ENCODE results near the gene R3HDM4. TPM values are rescaled to one million over a fixed set of nuclear protein-coding genes. Genes with fewer than 3 reads are reported as not detected.

R3HDM4 gene
- total and polyA plus RNA-seq, 4 donors: 14.1 to 72.4 (median 20.2) TPM

DNA sequence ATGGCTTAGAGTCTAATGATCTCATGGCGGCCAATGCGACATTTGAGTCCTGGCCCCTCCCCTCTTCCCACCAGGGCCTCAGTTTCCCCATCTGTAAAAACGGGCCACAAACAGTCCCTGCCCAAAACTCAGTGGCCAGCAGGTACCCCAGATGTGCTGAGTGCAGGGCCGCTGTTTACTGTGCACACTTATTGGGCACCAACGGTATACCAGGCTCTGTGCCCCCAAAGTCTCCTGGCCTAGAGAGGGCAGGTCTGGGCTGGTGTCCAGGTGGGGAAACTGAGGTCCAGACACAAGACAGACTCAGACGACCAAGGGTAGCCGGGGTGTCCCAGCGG lies 47.6 kb upstream of the R3HDM4 start:
- Histone ChIP-seq H3K27ac (ENCODE audit: low read depth in 1 of 2, low read length in 2 of 2) (no peak overlapping the region), H3K9me3 (ENCODE audit: control insufficient read depth in 4 of 4, low read length in 3 of 4) (no peaks in the 10 kb centered on the region), H3K4me3 (ENCODE audit: low read depth in 1 of 3, low read length in 3 of 3) (no peak overlapping the region), H3K4me1 (ENCODE audit: control insufficient read depth in 4 of 4, insufficient read depth in 4 of 4, low read length in 3 of 4) (no peaks in the 10 kb centered on the region), H3K9ac (ENCODE audit: low read depth in 1 of 2, low read length in 2 of 2) (no peak overlapping the region), H3K27me3 (ENCODE audit: control insufficient read depth in 4 of 4, insufficient read depth in 4 of 4, low read length in 3 of 4) (no peaks in the 10 kb centered on the region), H3K36me3 (ENCODE audit: control insufficient read depth in 4 of 4, insufficient read depth in 3 of 4, low read depth in 1 of 4, low read length in 3 of 4) (peaks cover 0 to 11% (median under 1%) of the 10 kb centered on the region in 4 donors)
- TF ChIP-seq, protein P1, sequence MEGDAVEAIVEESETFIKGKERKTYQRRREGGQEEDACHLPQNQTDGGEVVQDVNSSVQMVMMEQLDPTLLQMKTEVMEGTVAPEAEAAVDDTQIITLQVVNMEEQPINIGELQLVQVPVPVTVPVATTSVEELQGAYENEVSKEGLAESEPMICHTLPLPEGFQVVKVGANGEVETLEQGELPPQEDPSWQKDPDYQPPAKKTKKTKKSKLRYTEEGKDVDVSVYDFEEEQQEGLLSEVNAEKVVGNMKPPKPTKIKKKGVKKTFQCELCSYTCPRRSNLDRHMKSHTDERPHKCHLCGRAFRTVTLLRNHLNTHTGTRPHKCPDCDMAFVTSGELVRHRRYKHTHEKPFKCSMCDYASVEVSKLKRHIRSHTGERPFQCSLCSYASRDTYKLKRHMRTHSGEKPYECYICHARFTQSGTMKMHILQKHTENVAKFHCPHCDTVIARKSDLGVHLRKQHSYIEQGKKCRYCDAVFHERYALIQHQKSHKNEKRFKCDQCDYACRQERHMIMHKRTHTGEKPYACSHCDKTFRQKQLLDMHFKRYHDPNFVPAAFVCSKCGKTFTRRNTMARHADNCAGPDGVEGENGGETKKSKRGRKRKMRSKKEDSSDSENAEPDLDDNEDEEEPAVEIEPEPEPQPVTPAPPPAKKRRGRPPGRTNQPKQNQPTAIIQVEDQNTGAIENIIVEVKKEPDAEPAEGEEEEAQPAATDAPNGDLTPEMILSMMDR (IDR thresholded peaks at IDR 0.05; ENCODE audit: low read depth, low read length, missing input control): no peak
- no peak for DNase-seq (ENCODE audit: low spot score)
- 86% methylated on average over 8 of the region's 8 CpGs for WGBS

DNA sequence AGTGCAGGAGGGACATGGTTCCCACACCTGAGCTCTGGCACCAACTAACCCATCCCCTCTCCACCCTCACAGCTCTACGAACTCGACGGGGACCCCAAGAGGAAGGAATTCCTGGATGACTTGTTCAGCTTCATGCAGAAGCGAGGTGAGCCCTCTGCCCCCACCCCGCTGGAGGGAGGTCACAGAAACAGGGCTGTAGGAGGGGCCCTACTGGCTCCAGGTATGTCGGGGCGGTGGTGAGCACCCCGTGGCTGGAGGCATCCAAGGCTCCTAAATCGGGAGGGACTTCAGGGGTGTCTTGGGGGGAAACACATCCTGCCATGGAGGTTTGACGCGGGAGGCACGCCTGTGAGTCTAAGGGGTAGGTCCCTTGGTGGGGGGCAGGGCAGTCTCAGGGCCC lies 47.0 kb upstream of the R3HDM4 start:
- Histone ChIP-seq H3K27ac (ENCODE audit: low read depth in 1 of 2, low read length in 2 of 2) (no peak overlapping the region), H3K9me3 (ENCODE audit: control insufficient read depth in 4 of 4, low read length in 3 of 4) (no peaks in the 10 kb centered on the region), H3K27me3 (ENCODE audit: control insufficient read depth in 4 of 4, insufficient read depth in 4 of 4, low read length in 3 of 4) (no peaks in the 10 kb centered on the region), H3K4me1 (ENCODE audit: control insufficient read depth in 4 of 4, insufficient read depth in 4 of 4, low read length in 3 of 4) (no peaks in the 10 kb centered on the region), H3K9ac (ENCODE audit: low read depth in 1 of 2, low read length in 2 of 2) (no peak overlapping the region), H3K4me3 (ENCODE audit: low read depth in 1 of 3, low read length in 3 of 3) (no peak overlapping the region), H3K36me3 (ENCODE audit: control insufficient read depth in 4 of 4, insufficient read depth in 3 of 4, low read depth in 1 of 4, low read length in 3 of 4) (peaks cover 0 to 6% (median under 1%) of the 10 kb centered on the region in 4 donors)
- WGBS: 67% methylated on average over 12 of the region's 12 CpGs
- DNase-seq (ENCODE audit: low spot score): no peak
- TF ChIP-seq EGR1 (IDR thresholded peaks at IDR 0.05; ENCODE audit: low read depth in 2 of 2) (no peak), FOXA2 (IDR thresholded peaks at IDR 0.05) (no peak), GABPA (IDR thresholded peaks at IDR 0.05 in 1 of 2, conservative IDR thresholded peaks at IDR 0.05 in 1 of 2) (no peak), JUND (IDR thresholded peaks at IDR 0.05) (no peak), RXRA (IDR thresholded peaks at IDR 0.05) (no peak), HNF4G (IDR thresholded peaks at IDR 0.05) (no peak), RAD21 (IDR thresholded peaks at IDR 0.05) (no peak), YY1 (IDR thresholded peaks at IDR 0.05) (no peak), HNF4A (conservative IDR thresholded peaks at IDR 0.05) (no peak), NR2F2 (IDR thresholded peaks at IDR 0.05) (no peak), FOXA1 (IDR thresholded peaks at IDR 0.05) (no peak), TAF1 (conservative IDR thresholded peaks at IDR 0.05) (no peak)
- TF ChIP-seq, protein P2, sequence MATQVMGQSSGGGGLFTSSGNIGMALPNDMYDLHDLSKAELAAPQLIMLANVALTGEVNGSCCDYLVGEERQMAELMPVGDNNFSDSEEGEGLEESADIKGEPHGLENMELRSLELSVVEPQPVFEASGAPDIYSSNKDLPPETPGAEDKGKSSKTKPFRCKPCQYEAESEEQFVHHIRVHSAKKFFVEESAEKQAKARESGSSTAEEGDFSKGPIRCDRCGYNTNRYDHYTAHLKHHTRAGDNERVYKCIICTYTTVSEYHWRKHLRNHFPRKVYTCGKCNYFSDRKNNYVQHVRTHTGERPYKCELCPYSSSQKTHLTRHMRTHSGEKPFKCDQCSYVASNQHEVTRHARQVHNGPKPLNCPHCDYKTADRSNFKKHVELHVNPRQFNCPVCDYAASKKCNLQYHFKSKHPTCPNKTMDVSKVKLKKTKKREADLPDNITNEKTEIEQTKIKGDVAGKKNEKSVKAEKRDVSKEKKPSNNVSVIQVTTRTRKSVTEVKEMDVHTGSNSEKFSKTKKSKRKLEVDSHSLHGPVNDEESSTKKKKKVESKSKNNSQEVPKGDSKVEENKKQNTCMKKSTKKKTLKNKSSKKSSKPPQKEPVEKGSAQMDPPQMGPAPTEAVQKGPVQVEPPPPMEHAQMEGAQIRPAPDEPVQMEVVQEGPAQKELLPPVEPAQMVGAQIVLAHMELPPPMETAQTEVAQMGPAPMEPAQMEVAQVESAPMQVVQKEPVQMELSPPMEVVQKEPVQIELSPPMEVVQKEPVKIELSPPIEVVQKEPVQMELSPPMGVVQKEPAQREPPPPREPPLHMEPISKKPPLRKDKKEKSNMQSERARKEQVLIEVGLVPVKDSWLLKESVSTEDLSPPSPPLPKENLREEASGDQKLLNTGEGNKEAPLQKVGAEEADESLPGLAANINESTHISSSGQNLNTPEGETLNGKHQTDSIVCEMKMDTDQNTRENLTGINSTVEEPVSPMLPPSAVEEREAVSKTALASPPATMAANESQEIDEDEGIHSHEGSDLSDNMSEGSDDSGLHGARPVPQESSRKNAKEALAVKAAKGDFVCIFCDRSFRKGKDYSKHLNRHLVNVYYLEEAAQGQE (IDR thresholded peaks at IDR 0.05): no peak
- TF ChIP-seq, protein P3, sequence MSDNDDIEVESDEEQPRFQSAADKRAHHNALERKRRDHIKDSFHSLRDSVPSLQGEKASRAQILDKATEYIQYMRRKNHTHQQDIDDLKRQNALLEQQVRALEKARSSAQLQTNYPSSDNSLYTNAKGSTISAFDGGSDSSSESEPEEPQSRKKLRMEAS (IDR thresholded peaks at IDR 0.05): no peak
- TF ChIP-seq, protein P1 (IDR thresholded peaks at IDR 0.05; ENCODE audit: low read depth, low read length, missing input control): no peak

All from liver (tissue), 9 donors.